Panc1 (cell line): ENCODE data around the gene UBAC1.

Source experiments
- CTCF ChIP-seq: fragments of 450-650 bp; IDR thresholded peaks from 2 replicates; pipeline ENCODE4 v1.5.1; 2017; ENCODE audit warnings: mild to moderate bottlenecking
- REST ChIP-seq, 2 experiments: IDR thresholded peaks; 2 replicates each; pipeline ENCODE4 v1.6.1; 2011 to 2012; ENCODE audit warnings: low read depth in 2 of 2, control low read depth in 1 of 2, low read length in 1 of 2, mild to moderate bottlenecking in 1 of 2, moderate library complexity in 1 of 2; ENCODE audit not compliant: insufficient read depth in 1 of 2
- SIN3A ChIP-seq: IDR thresholded peaks from 2 replicates; pipeline ENCODE4 v1.6.1; 2012; ENCODE audit warnings: low read depth, mild to moderate bottlenecking, low read length, moderate library complexity, borderline replicate concordance; ENCODE audit not compliant: insufficient read depth

GRCh38 chr9:135887585-135888050 is 73.6 kb downstream of the UBAC1 start:
- no peak for TF ChIP-seq CTCF
- no peak for TF ChIP-seq REST (IDR thresholded peaks at IDR 0.05; ENCODE audit: insufficient read depth in 1 of 2, low read depth in 2 of 2, low read length in 1 of 2)
- no peak for TF ChIP-seq SIN3A
